Mucosa of descending colon (tissue), 3 donors: ENCODE measurements around the gene TEK. TPM values are rescaled to one million over a fixed set of nuclear protein-coding genes. Genes with fewer than 3 reads are reported as not detected.

Experiments
- ATAC-seq: fragments of 200-7000 bp; cut with Tn5 transposase; one replicate; pipeline ENCODE4 v1.9.1; 2020; ENCODE audit warnings: mild to moderate bottlenecking, moderate library complexity
- DNase-seq, 3 donors: peaks; one replicate each; pipeline ENCODE4 v3.0.0-alpha.2; 2020
- H3K36me3 ChIP-seq: fragments of 200-600 bp; one replicate; pipeline ENCODE4 v1.8.0; 2021; ENCODE audit warnings: low read depth, mild to moderate bottlenecking
- H3K4me1 ChIP-seq: fragments of 200-600 bp; one replicate; pipeline ENCODE4 v1.8.0; 2021; ENCODE audit warnings: low read depth, mild to moderate bottlenecking
- H3K4me3 ChIP-seq: fragments of 200-600 bp; one replicate; pipeline ENCODE4 v1.8.0; 2021; ENCODE audit warnings: mild to moderate bottlenecking
- H3K9me3 ChIP-seq: fragments of 200-600 bp; one replicate; pipeline ENCODE4 v1.8.0; 2021; ENCODE audit warnings: mild to moderate bottlenecking
- intact Hi-C, 2 donors: fragments of 100-400 bp; cut with DNase I in 1 of 2; cut with micrococcal nuclease in 1 of 2; formaldehyde crosslinking; loops; one replicate each; pipeline versions ENCODE4 v1.11.0 to v1.11.1; 2022; cut with DNase I, micrococcal nuclease
- total RNA-seq, 3 donors: library from RNA; stranded (reverse); fragmentation: NEBNext Ultra II Directional in 2 of 3; extraction: Animal tissue kit (Norgen Biotek cat#: 25700) in 2 of 3; gene quantifications; one replicate each; pipeline versions ENCODE4 v1.2.1 to v1.2.4, GENCODE V29; 2021 to 2023
- TF ChIP-seq, protein P1 (sequence below): fragments of 200-600 bp; IDR thresholded peaks from one replicate; pipeline ENCODE4 v1.8.0; 2022; ENCODE audit warnings: antibody characterized with exemption, mild to moderate bottlenecking
- donor health status: DM: no; HTN: no; CAD: no; lungs with moderate emphysema.
- donor health status: DM: no; HTN: no; CAD: no.
- donor health status: DM: no; HTN: yes; CAD: no.

Gene TEK
- total RNA-seq, 3 donors from 2014 or later, result 2.6 to 7.2 (median 3.9) TPM

DNA sequence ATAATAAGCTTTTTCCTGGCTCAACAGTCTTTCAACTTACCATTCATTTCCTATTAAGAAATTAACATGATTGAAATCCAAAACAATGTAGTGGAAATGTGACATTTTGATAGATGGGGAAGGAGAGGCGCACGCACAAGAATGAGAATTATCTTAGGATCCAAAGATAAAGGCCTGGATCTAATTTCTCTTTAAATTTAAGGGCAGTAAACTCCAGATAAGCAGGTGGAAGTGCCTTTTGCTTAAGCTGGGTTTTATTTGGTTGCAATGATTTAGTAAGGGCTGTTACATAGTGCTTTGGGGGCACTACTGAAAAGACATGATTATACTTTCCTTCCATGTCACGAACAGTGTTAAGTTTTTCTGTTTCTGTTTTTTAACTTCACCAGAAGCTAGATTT lies 170.6 kb downstream of the TEK start:
- Histone ChIP-seq H3K9me3 (no peaks in the 10 kb centered on the region), H3K4me3 (no peak overlapping the region), H3K4me1 (no peaks in the 10 kb centered on the region), H3K36me3 (no peaks in the 10 kb centered on the region)
- ATAC-seq (no peak), DNase-seq (no peak)
- intact Hi-C loops, result loop anchor here (5.0 kb wide), 1 partner anchor 247 kb away; no protein-coding TSS in a partner anchor
- TF ChIP-seq, protein P1, sequence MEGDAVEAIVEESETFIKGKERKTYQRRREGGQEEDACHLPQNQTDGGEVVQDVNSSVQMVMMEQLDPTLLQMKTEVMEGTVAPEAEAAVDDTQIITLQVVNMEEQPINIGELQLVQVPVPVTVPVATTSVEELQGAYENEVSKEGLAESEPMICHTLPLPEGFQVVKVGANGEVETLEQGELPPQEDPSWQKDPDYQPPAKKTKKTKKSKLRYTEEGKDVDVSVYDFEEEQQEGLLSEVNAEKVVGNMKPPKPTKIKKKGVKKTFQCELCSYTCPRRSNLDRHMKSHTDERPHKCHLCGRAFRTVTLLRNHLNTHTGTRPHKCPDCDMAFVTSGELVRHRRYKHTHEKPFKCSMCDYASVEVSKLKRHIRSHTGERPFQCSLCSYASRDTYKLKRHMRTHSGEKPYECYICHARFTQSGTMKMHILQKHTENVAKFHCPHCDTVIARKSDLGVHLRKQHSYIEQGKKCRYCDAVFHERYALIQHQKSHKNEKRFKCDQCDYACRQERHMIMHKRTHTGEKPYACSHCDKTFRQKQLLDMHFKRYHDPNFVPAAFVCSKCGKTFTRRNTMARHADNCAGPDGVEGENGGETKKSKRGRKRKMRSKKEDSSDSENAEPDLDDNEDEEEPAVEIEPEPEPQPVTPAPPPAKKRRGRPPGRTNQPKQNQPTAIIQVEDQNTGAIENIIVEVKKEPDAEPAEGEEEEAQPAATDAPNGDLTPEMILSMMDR, result no peak

Other genes starting within 250 kb of the TEK start
- gene CAAP1, start 216.4 kb upstream of the TEK start, total RNA-seq, result 10 to 100 TPM; 22.2 to 34.5 (median 23.7) TPM
- 10 to 100 TPM; 24.8 to 28.4 (median 27.8) TPM for gene PLAA, start 162.0 kb upstream of the TEK start, total RNA-seq
- 10 to 100 TPM; 16.6 to 18.2 (median 17.3) TPM for gene IFT74, start 152.8 kb upstream of the TEK start, total RNA-seq
- gene LRRC19, start 103.6 kb upstream of the TEK start, total RNA-seq, result 100 to 1,000 TPM in 1 of 3 donors, 10 to 100 TPM in 2; 45.1 to 120 (median 96.9) TPM
- gene EQTN, start 187.9 kb downstream of the TEK start, total RNA-seq, result 1 to 10 TPM in 2 of 3 donors, under 1 TPM in 1; 0.53 to 2.3 (median 1.4) TPM